ENCODE results near the gene STAT3.

- TF ChIP-seq, protein P1, sequence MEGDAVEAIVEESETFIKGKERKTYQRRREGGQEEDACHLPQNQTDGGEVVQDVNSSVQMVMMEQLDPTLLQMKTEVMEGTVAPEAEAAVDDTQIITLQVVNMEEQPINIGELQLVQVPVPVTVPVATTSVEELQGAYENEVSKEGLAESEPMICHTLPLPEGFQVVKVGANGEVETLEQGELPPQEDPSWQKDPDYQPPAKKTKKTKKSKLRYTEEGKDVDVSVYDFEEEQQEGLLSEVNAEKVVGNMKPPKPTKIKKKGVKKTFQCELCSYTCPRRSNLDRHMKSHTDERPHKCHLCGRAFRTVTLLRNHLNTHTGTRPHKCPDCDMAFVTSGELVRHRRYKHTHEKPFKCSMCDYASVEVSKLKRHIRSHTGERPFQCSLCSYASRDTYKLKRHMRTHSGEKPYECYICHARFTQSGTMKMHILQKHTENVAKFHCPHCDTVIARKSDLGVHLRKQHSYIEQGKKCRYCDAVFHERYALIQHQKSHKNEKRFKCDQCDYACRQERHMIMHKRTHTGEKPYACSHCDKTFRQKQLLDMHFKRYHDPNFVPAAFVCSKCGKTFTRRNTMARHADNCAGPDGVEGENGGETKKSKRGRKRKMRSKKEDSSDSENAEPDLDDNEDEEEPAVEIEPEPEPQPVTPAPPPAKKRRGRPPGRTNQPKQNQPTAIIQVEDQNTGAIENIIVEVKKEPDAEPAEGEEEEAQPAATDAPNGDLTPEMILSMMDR (IDR thresholded peaks at IDR 0.05; ENCODE audit: low read depth, low read length, poor library complexity, severe bottlenecking): no peak
- TF ChIP-seq EZH2phosphoT487 (IDR thresholded peaks at IDR 0.05; ENCODE audit: borderline replicate concordance, low read length): no peak
Measured at GRCh38 chr17:42273474-42274252, 114.6 kb downstream of the STAT3 start.

All from DOHH2 (cell line).